ENCODE results near the gene NUP58.

The NUP58 gene

DNA sequence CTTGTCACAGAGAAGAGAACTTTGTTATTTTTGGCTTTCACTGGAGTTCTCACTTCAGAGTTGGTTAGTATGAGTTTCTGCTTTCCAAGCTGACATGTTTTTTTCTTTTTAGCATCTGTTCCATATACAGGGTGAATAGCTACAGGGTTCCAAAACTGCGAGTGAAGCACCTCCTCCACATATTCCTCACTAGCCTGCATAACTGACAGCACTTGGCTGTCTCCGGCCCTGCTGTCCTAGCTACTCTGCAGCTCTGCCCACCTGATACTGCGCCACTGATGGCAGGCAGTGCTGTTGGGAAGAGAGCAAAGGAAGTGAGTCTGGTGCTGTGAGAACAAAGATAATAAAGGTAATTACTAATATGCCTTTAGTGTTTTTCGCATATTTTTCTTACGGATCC is 77.1 kb downstream of the NUP58 start:
- DNase-seq: no peak

DNA sequence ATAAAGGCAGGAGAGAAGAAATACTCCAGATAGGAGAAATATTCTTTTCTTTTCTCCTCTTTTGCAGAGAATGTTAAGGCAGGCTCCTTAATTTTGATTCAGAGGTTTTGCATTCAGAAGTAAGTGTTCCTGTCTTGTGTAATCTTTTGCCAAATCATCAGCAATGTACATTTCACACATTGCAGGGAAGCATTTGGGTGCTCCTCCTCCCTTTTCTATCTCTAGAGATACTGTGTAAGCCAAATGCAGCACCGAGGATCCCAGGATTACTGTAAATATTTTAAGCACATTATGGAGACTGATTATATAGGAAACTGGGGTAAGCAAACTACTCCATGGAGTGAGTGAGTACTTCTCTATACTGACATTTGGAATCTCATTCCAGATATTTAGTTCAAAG is 77.6 kb downstream of the NUP58 start:
- no peak for DNase-seq

DNA sequence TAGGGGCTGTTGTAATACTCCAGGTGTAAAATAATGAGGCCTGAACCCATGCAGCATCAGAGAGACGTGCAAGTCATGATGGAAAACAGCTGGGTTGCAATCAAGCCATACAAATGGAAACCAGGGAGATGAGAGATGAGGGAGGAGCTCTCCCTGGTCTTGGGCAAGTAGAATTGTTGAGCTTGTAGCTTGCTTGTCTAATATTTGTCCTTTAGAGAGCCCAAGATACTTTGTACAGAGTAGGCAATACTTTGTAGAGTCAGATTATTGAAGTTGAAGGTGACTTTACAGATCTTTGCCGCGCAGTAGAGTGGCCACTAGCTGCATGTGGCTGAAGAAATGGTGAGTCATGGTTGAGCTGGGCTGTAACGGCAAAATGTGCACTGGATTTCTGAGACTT is 78.7 kb downstream of the NUP58 start:
- no peak for DNase-seq

DNA sequence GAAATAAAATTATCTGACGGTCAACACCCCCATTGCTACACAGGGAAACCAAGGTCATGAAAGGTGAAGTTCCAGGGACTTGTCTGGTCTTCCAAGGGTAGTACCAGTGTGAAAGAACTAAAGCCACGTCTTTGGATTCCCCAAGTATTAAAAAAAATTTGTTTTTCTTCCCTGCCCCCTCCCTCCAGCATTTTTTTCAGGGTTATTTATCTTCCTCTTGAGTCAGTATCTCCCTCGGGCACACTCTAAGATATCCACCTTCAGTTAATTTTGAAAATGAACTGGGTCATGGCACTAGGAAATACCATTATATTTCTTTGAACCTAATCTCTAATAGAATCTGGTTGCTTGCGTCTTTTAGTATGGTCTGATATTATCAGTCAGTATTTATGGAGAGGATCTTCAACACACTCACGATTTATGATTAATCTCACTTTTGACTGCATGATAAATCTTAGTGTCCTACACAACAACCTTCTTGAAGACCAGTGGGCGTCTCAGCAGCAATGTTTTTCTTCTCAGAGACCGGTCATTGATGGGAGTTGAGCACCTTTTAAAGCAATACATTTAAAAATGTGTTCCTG is 79.4 kb downstream of the NUP58 start:
- DNase-seq: no peak

DNA sequence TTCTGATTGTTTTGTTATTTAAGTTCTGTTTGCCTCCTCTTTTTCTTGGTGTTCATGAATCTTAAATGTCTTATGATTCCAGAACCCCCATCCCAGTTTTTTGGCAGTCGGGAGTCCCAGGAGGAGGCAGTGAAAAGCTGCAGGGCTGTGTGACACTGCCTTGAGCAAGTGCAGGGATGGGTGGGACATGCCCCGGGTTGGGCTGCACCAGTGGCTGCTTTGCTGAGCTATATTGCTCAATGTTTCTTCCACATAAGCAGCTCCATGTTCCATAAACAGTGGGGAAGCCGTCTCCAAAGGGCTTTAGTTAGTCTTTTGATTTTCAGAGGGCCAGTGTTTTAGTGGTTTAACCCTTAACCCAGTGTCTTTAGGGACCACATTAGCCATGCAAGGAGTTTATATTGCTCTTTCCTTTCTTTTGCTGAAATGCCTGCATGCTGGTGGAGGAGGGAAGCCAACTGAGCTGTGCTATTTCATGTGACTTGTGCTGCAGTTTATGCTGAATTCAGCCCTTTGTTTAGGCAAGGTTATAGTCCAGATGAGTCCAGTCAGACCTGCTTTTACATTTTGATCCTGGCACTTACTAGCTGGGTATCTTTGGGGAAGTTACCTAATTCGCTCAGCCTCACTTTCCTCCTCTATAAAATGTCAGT is 83.5 kb downstream of the NUP58 start:
- DNase-seq: no peak

DNA sequence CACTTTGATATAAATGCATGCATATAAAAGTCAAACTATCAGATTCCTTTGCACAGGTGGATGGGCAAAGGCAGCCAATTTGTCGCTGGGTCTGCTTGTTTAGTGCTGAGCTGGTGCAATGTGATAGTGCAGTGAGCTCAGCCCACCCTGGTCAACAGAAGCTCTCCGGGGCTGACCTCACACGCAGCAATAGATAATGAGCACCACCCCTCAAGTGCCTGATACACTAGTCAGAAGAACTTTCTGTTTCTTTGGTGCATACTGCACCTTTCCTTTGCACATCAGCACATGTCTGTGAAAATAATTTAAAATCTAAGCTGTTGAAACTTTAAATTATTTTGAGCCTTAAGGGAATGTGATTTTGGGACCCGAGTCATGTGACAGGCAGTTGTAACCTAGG is 90.5 kb downstream of the NUP58 start:
- no peak for DNase-seq

All from SHP77 treated with DMSO at 0.1 percent for 48 hours (cell line).